GM21423 (cell line): Measurements from ENCODE around the gene RAB26.
"Not testable (repeated sequence)": the region's sequence is repeated elsewhere in the genome, so short reads cannot be mapped to it uniquely, and the experiment has no call there.

Experiments
- ATAC-seq: cut with Tn5 transposase; IDR thresholded peaks from one replicate; pipeline ENCODE4 v1.9.1; 2021; ENCODE audit warnings: mild to moderate bottlenecking, moderate library complexity; ENCODE audit not compliant: unreplicated experiment

RAB26 gene

GRCh38 chr16:2147981-2148671, at the start of gene RAB26:
RAB26 (plus strand) TSS chr16:2148625; CDS start chr16:2148784, 159 bp downstream.
- no peak for ATAC-seq

GRCh38 chr16:2101581-2101980, 46.8 kb upstream of the RAB26 start:
- ATAC-seq, result not testable (repeated sequence)

GRCh38 chr16:2102471-2102870, 46.0 kb upstream of the RAB26 start:
- no peak for ATAC-seq

- ATAC-seq, result not testable (repeated sequence)
Measured at GRCh38 chr16:2104464-2104863, 44.0 kb upstream of the RAB26 start.

GRCh38 chr16:2105291-2105690, 43.1 kb upstream of the RAB26 start:
- not testable (repeated sequence) for ATAC-seq

GRCh38 chr16:2105769-2106168, 42.7 kb upstream of the RAB26 start:
- ATAC-seq, result not testable (repeated sequence)

GRCh38 chr16:2106211-2106610, 42.2 kb upstream of the RAB26 start:
- not testable (repeated sequence) for ATAC-seq

- not testable (repeated sequence) for ATAC-seq
Measured at GRCh38 chr16:2107121-2107790, 41.2 kb upstream of the RAB26 start.

- ATAC-seq, result not testable (repeated sequence)
Measured at GRCh38 chr16:2107791-2108125, 40.7 kb upstream of the RAB26 start.

GRCh38 chr16:2108446-2109270, 39.8 kb upstream of the RAB26 start:
- not testable (repeated sequence) for ATAC-seq

- ATAC-seq, result not testable (repeated sequence)
Measured at GRCh38 chr16:2109271-2109580, 39.2 kb upstream of the RAB26 start.

- ATAC-seq, result not testable (repeated sequence)
Measured at GRCh38 chr16:2109872-2110271, 38.6 kb upstream of the RAB26 start.

GRCh38 chr16:2110332-2111008, 38.0 kb upstream of the RAB26 start:
- not testable (repeated sequence) for ATAC-seq

GRCh38 chr16:2111009-2111353, 37.4 kb upstream of the RAB26 start:
- ATAC-seq, result not testable (repeated sequence)

GRCh38 chr16:2111412-2112335, 36.8 kb upstream of the RAB26 start:
- ATAC-seq, result not testable (repeated sequence)

- ATAC-seq, result not testable (repeated sequence)
Measured at GRCh38 chr16:2112539-2113106, 35.8 kb upstream of the RAB26 start.

GRCh38 chr16:2114225-2114624, 34.2 kb upstream of the RAB26 start:
- ATAC-seq, result not testable (repeated sequence)

GRCh38 chr16:2114885-2115590, 33.4 kb upstream of the RAB26 start:
- not testable (repeated sequence) for ATAC-seq

- ATAC-seq, result no peak
Measured at GRCh38 chr16:2115591-2115973, 32.8 kb upstream of the RAB26 start.
